Measurements from ENCODE around the gene TJP3.

TJP3 gene

GRCh38 chr19:3672993-3673392, 35.2 kb upstream of the TJP3 start:
- no peak overlapping the region for H3K4me3 ChIP-seq (ENCODE audit: extremely low read depth, insufficient read depth, low read length, poor library complexity, severe bottlenecking)
- WGBS, 2 experiments (ENCODE audit: insufficient coverage in 2 of 2): 89 to 90% methylated on average over 10 to 11 of the region's 13 CpGs
- peaks cover 46% of the 10 kb centered on the region for H3K4me1 ChIP-seq (ENCODE audit: control insufficient read depth, insufficient read depth, low read length, poor library complexity, severe bottlenecking)
- H3K9me3 ChIP-seq (ENCODE audit: control insufficient read depth, low read length): no peaks in the 10 kb centered on the region
- peaks cover 9% of the 10 kb centered on the region for H3K36me3 ChIP-seq (ENCODE audit: control insufficient read depth, insufficient read depth, low read length)
- no peak overlapping the region for H3K27ac ChIP-seq (ENCODE audit: low read depth, low read length, severe bottlenecking)

- Histone ChIP-seq H3K36me3 (ENCODE audit: control insufficient read depth, insufficient read depth, low read length) (peaks cover 9% of the 10 kb centered on the region), H3K9me3 (ENCODE audit: control insufficient read depth, low read length) (no peaks in the 10 kb centered on the region), H3K4me3 (ENCODE audit: extremely low read depth, insufficient read depth, low read length, poor library complexity, severe bottlenecking) (no peak overlapping the region), H3K27ac (ENCODE audit: low read depth, low read length, severe bottlenecking) (no peak overlapping the region), H3K4me1 (ENCODE audit: control insufficient read depth, insufficient read depth, low read length, poor library complexity, severe bottlenecking) (peaks cover 38% of the 10 kb centered on the region)
- WGBS, 2 experiments (ENCODE audit: insufficient coverage in 2 of 2): 95 to 96% methylated on average over 30 to 33 of the region's 34 CpGs
Observed at GRCh38 chr19:3673506-3674439, 34.4 kb upstream of the TJP3 start.

DNA sequence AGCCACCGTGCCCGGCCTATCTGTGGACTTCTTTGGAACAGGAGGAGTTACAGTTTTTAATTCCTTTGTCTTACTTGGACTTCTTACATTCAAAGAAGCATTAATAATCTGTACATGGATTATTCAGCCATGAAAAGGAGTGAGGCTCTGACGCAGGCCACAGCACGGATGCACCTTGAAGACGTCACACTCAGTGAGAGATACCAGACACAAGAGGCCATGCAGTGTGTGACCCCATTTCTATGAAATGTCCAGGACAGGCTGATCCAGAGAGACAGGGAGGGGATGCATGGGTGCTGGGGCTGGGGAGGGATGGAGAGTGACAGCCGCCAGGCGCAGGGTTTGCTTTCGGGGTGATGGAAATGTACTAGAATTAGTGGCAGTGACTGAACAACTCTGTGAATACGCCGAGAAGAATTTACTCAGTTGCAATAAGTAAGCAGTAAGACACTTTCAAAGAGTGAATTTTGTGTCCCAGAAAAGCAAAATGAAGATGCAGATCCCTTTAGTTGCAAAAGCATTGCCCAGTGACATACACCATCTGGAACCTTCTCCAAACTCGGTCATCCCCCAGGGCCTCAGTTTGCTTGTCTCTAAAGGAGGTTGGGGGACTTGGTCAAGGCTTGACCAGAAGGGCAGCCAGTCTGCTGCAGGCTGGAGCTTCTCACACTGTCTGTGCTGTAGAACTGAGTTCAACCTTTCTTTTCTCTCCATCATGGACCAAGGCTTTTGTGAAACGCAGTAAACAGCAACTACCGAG, 33.2 kb upstream of the TJP3 start:
- Histone ChIP-seq H3K4me3 (ENCODE audit: extremely low read depth, insufficient read depth, low read length, poor library complexity, severe bottlenecking) (no peak overlapping the region), H3K27ac (ENCODE audit: low read depth, low read length, severe bottlenecking) (no peak overlapping the region), H3K4me1 (ENCODE audit: control insufficient read depth, insufficient read depth, low read length, poor library complexity, severe bottlenecking) (peaks cover 28% of the 10 kb centered on the region), H3K36me3 (ENCODE audit: control insufficient read depth, insufficient read depth, low read length) (peaks cover 9% of the 10 kb centered on the region), H3K9me3 (ENCODE audit: control insufficient read depth, low read length) (no peaks in the 10 kb centered on the region)
- 97% methylated on average over 11 to 13 of the region's 13 CpGs for WGBS, 2 experiments (ENCODE audit: insufficient coverage in 2 of 2)

GRCh38 chr19:3678188-3678587, 30.0 kb upstream of the TJP3 start:
- H3K36me3 ChIP-seq (ENCODE audit: control insufficient read depth, insufficient read depth, low read length): peaks cover 12% of the 10 kb centered on the region
- H3K9me3 ChIP-seq (ENCODE audit: control insufficient read depth, low read length): no peaks in the 10 kb centered on the region
- no peak overlapping the region for H3K4me3 ChIP-seq (ENCODE audit: extremely low read depth, insufficient read depth, low read length, poor library complexity, severe bottlenecking)
- no peak overlapping the region for H3K27ac ChIP-seq (ENCODE audit: low read depth, low read length, severe bottlenecking)
- WGBS, 2 experiments (ENCODE audit: insufficient coverage in 2 of 2): 93 to 95% methylated on average over 3 of the region's 3 CpGs
- H3K4me1 ChIP-seq (ENCODE audit: control insufficient read depth, insufficient read depth, low read length, poor library complexity, severe bottlenecking): peaks cover 8% of the 10 kb centered on the region

GRCh38 chr19:3679138-3679537, 29.0 kb upstream of the TJP3 start:
- 96 to 97% methylated on average over 10 to 11 of the region's 12 CpGs for WGBS, 2 experiments (ENCODE audit: insufficient coverage in 2 of 2)
- Histone ChIP-seq H3K4me3 (ENCODE audit: extremely low read depth, insufficient read depth, low read length, poor library complexity, severe bottlenecking) (no peak overlapping the region), H3K27ac (ENCODE audit: low read depth, low read length, severe bottlenecking) (no peak overlapping the region), H3K36me3 (ENCODE audit: control insufficient read depth, insufficient read depth, low read length) (peaks cover 10% of the 10 kb centered on the region), H3K9me3 (ENCODE audit: control insufficient read depth, low read length) (peaks cover 2% of the 10 kb centered on the region), H3K4me1 (ENCODE audit: control insufficient read depth, insufficient read depth, low read length, poor library complexity, severe bottlenecking) (peaks cover 9% of the 10 kb centered on the region)

GRCh38 chr19:3679581-3679980, 28.6 kb upstream of the TJP3 start:
- no peak overlapping the region for H3K4me3 ChIP-seq (ENCODE audit: extremely low read depth, insufficient read depth, low read length, poor library complexity, severe bottlenecking)
- H3K9me3 ChIP-seq (ENCODE audit: control insufficient read depth, low read length): peaks cover 7% of the 10 kb centered on the region
- WGBS, 2 experiments (ENCODE audit: insufficient coverage in 2 of 2): 96 to 98% methylated on average over 10 to 13 of the region's 13 CpGs

DNA sequence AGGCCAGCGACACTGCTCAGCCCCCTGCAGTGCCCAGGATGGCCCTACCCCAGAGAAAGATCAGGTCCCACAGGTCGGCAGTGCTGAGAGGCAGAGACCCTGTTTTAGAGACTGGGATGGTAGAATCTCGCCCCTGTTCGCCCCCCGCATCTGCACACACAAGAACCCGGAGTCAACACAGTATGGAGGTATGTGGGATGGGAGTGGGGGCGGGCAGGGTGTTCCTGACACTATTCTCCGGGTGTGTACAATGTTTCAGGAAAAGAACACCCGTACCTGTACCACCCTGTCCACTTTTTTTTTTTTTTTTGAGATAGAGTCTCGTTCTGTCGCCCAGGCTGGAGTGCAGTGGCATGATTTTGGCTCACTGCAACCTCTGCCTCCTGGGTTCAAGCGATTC, 27.2 kb upstream of the TJP3 start:
- H3K4me1 ChIP-seq (ENCODE audit: control insufficient read depth, insufficient read depth, low read length, poor library complexity, severe bottlenecking): peaks cover 12% of the 10 kb centered on the region
- H3K27ac ChIP-seq (ENCODE audit: low read depth, low read length, severe bottlenecking): no peak overlapping the region
- no peak overlapping the region for H3K4me3 ChIP-seq (ENCODE audit: extremely low read depth, insufficient read depth, low read length, poor library complexity, severe bottlenecking)
- peaks cover 15% of the 10 kb centered on the region for H3K9me3 ChIP-seq (ENCODE audit: control insufficient read depth, low read length)
- peaks cover 23% of the 10 kb centered on the region for H3K36me3 ChIP-seq (ENCODE audit: control insufficient read depth, insufficient read depth, low read length)
- WGBS, 2 experiments (ENCODE audit: insufficient coverage in 2 of 2): 90 to 97% methylated on average over 8 to 9 of the region's 12 CpGs

More at GRCh38 chr19:3679581-3679980, 28.6 kb upstream of the TJP3 start:
- H3K36me3 ChIP-seq (ENCODE audit: control insufficient read depth, insufficient read depth, low read length): peaks cover 13% of the 10 kb centered on the region
- peaks cover 12% of the 10 kb centered on the region for H3K4me1 ChIP-seq (ENCODE audit: control insufficient read depth, insufficient read depth, low read length, poor library complexity, severe bottlenecking)
- no peak overlapping the region for H3K27ac ChIP-seq (ENCODE audit: low read depth, low read length, severe bottlenecking)

GRCh38 chr19:3682286-3682685, 25.9 kb upstream of the TJP3 start:
- Histone ChIP-seq H3K9me3 (ENCODE audit: control insufficient read depth, low read length) (peaks cover 15% of the 10 kb centered on the region), H3K36me3 (ENCODE audit: control insufficient read depth, insufficient read depth, low read length) (peaks cover 20% of the 10 kb centered on the region), H3K4me1 (ENCODE audit: control insufficient read depth, insufficient read depth, low read length, poor library complexity, severe bottlenecking) (peaks cover 12% of the 10 kb centered on the region), H3K4me3 (ENCODE audit: extremely low read depth, insufficient read depth, low read length, poor library complexity, severe bottlenecking) (no peak overlapping the region), H3K27ac (ENCODE audit: low read depth, low read length, severe bottlenecking) (no peak overlapping the region)
- WGBS, 2 experiments (ENCODE audit: insufficient coverage in 2 of 2): 96 to 98% methylated on average over 9 of the region's 10 CpGs

- H3K9me3 ChIP-seq (ENCODE audit: control insufficient read depth, low read length): peaks cover 15% of the 10 kb centered on the region
- H3K4me1 ChIP-seq (ENCODE audit: control insufficient read depth, insufficient read depth, low read length, poor library complexity, severe bottlenecking): peaks cover 14% of the 10 kb centered on the region
- peaks cover 20% of the 10 kb centered on the region for H3K36me3 ChIP-seq (ENCODE audit: control insufficient read depth, insufficient read depth, low read length)
- peak overlapping the region; percentile 36 for H3K27ac ChIP-seq (ENCODE audit: low read depth, low read length, severe bottlenecking)
- WGBS, 2 experiments (ENCODE audit: insufficient coverage in 2 of 2): 61 to 75% methylated on average over 14 to 17 of the region's 17 CpGs
- H3K4me3 ChIP-seq (ENCODE audit: extremely low read depth, insufficient read depth, low read length, poor library complexity, severe bottlenecking): no peak overlapping the region
Observed at GRCh38 chr19:3682741-3683404, 25.3 kb upstream of the TJP3 start.

DNA sequence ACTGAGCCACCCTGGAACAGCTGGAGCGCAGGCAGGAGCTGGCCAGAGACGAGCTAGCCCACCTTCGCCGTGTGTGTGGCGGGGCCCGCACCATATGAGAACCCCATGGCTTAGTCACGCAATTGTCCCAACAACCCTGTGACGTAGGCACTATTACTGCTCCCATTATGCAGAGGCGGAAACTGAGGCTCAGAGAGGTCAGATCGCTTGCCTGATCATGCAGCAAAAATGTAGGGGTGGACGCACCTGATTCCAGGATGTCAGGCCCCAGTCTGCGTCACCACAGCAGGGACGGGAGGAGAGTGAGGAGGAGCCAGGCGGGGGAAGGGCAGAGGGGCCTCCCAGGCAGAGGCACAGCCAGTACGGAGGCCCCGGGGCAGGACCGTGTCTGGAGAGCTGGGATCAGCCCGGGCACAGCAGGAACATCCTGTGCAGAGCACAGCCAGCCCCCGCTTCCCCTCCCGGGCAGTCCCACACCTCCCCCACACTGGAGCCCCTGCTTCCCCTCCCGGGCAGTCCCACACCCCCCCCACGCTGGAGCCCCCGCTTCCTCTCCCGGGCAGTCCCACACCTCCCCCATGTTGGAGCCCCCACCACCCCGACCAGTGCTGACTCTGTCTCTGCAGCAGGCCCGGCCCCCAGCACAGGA, 24.7 kb upstream of the TJP3 start:
- H3K27ac ChIP-seq (ENCODE audit: low read depth, low read length, severe bottlenecking): peak overlapping the region; percentile 62
- H3K36me3 ChIP-seq (ENCODE audit: control insufficient read depth, insufficient read depth, low read length): peaks cover 20% of the 10 kb centered on the region
- peaks cover 15% of the 10 kb centered on the region for H3K9me3 ChIP-seq (ENCODE audit: control insufficient read depth, low read length)
- H3K4me1 ChIP-seq (ENCODE audit: control insufficient read depth, insufficient read depth, low read length, poor library complexity, severe bottlenecking): peaks cover 20% of the 10 kb centered on the region
- H3K4me3 ChIP-seq (ENCODE audit: extremely low read depth, insufficient read depth, low read length, poor library complexity, severe bottlenecking): no peak overlapping the region
- 53 to 61% methylated on average over 17 to 20 of the region's 26 CpGs for WGBS, 2 experiments (ENCODE audit: insufficient coverage in 2 of 2)

All from mesodermal cell (in vitro differentiated cells).